ENCODE measurements around the gene DAPL1. TPM values are rescaled to one million over a fixed set of nuclear protein-coding genes. Genes with fewer than 3 reads are reported as not detected.

The DAPL1 gene
- total and polyA plus RNA-seq, 2 donors (not counting 1 experiment from before 2014, with no cell fraction given), result not detected

GRCh38 chr2:158815658-158816057, 20.5 kb downstream of the DAPL1 start:
- TF ChIP-seq EZH2 (IDR thresholded peaks at IDR 0.05; ENCODE audit: low read length, missing control alignments) (no peak), CTCF (conservative IDR thresholded peaks at IDR 0.05 in 1 of 2, IDR thresholded peaks at IDR 0.05 in 1 of 2; ENCODE audit: low read depth in 1 of 2, low read length in 2 of 2) (no peak)
- no peak overlapping the region for H2AFZ ChIP-seq (ENCODE audit: low read length)
- no peak overlapping the region for H3K4me2 ChIP-seq (ENCODE audit: extremely low read depth, insufficient read depth, low read length)
- H3K36me3 ChIP-seq (ENCODE audit: control insufficient read depth, insufficient read depth, low read length), result no peaks in the 10 kb centered on the region
- H3K9me3 ChIP-seq (ENCODE audit: control insufficient read depth, insufficient read depth, low read depth, low read length), result no peaks in the 10 kb centered on the region
- H3K4me3 ChIP-seq (replicated peaks in 1 of 4; ENCODE audit: control extremely low read depth in 1 of 4, insufficient read depth in 1 of 4, low read depth in 3 of 4, low read length in 4 of 4), result no peak overlapping the region
- no peak overlapping the region for H3K9ac ChIP-seq (ENCODE audit: insufficient read depth, low read length)
- H4K20me1 ChIP-seq (ENCODE audit: control insufficient read depth, extremely low read depth, insufficient read depth, low read length), result peaks cover 1% of the 10 kb centered on the region
- no peaks in the 10 kb centered on the region for H3K79me2 ChIP-seq (ENCODE audit: control insufficient read depth, insufficient read depth, low read length)
- H3K27me3 ChIP-seq (ENCODE audit: control insufficient read depth, insufficient read depth, low read length), result peaks cover 2% of the 10 kb centered on the region
- no peaks in the 10 kb centered on the region for H3K4me1 ChIP-seq (ENCODE audit: control insufficient read depth, extremely low read depth, insufficient read depth, low read length)
- no peak overlapping the region for H3K27ac ChIP-seq (ENCODE audit: insufficient read depth, low read length)
- DNase-seq (ENCODE audit: low read depth in 2 of 2), result no peak

GRCh38 chr2:158817588-158817987, 22.5 kb downstream of the DAPL1 start:
- Histone ChIP-seq H3K36me3 (ENCODE audit: control insufficient read depth, insufficient read depth, low read length) (no peaks in the 10 kb centered on the region), H3K27me3 (ENCODE audit: control insufficient read depth, insufficient read depth, low read length) (peaks cover 4% of the 10 kb centered on the region), H3K9me3 (ENCODE audit: control insufficient read depth, insufficient read depth, low read depth, low read length) (no peaks in the 10 kb centered on the region), H3K4me2 (ENCODE audit: extremely low read depth, insufficient read depth, low read length) (no peak overlapping the region), H2AFZ (ENCODE audit: low read length) (no peak overlapping the region), H3K4me1 (ENCODE audit: control insufficient read depth, extremely low read depth, insufficient read depth, low read length) (no peaks in the 10 kb centered on the region), H3K79me2 (ENCODE audit: control insufficient read depth, insufficient read depth, low read length) (no peaks in the 10 kb centered on the region), H3K4me3 (replicated peaks in 1 of 4; ENCODE audit: control extremely low read depth in 1 of 4, insufficient read depth in 1 of 4, low read depth in 3 of 4, low read length in 4 of 4) (no peak overlapping the region), H4K20me1 (ENCODE audit: control insufficient read depth, extremely low read depth, insufficient read depth, low read length) (peaks cover 1% of the 10 kb centered on the region), H3K27ac (ENCODE audit: insufficient read depth, low read length) (no peak overlapping the region), H3K9ac (ENCODE audit: insufficient read depth, low read length) (no peak overlapping the region)
- peak in 1 of 2 donors; percentile 81 for DNase-seq (ENCODE audit: low read depth in 2 of 2)
- TF ChIP-seq EZH2 (IDR thresholded peaks at IDR 0.05; ENCODE audit: low read length, missing control alignments) (no peak), CTCF (conservative IDR thresholded peaks at IDR 0.05 in 1 of 2, IDR thresholded peaks at IDR 0.05 in 1 of 2; ENCODE audit: low read depth in 1 of 2, low read length in 2 of 2) (no peak)

GRCh38 chr2:158818511-158818910, 23.4 kb downstream of the DAPL1 start:
- Histone ChIP-seq H3K4me1 (ENCODE audit: control insufficient read depth, extremely low read depth, insufficient read depth, low read length) (no peaks in the 10 kb centered on the region), H2AFZ (ENCODE audit: low read length) (no peak overlapping the region), H4K20me1 (ENCODE audit: control insufficient read depth, extremely low read depth, insufficient read depth, low read length) (peaks cover 1% of the 10 kb centered on the region), H3K79me2 (ENCODE audit: control insufficient read depth, insufficient read depth, low read length) (no peaks in the 10 kb centered on the region), H3K36me3 (ENCODE audit: control insufficient read depth, insufficient read depth, low read length) (no peaks in the 10 kb centered on the region), H3K9ac (ENCODE audit: insufficient read depth, low read length) (no peak overlapping the region), H3K27ac (ENCODE audit: insufficient read depth, low read length) (no peak overlapping the region), H3K9me3 (ENCODE audit: control insufficient read depth, insufficient read depth, low read depth, low read length) (no peaks in the 10 kb centered on the region), H3K4me2 (ENCODE audit: extremely low read depth, insufficient read depth, low read length) (no peak overlapping the region), H3K27me3 (ENCODE audit: control insufficient read depth, insufficient read depth, low read length) (peaks cover 4% of the 10 kb centered on the region), H3K4me3 (replicated peaks in 1 of 4; ENCODE audit: control extremely low read depth in 1 of 4, insufficient read depth in 1 of 4, low read depth in 3 of 4, low read length in 4 of 4) (no peak overlapping the region)
- TF ChIP-seq CTCF (conservative IDR thresholded peaks at IDR 0.05 in 1 of 2, IDR thresholded peaks at IDR 0.05 in 1 of 2; ENCODE audit: low read depth in 1 of 2, low read length in 2 of 2), result no peak
- DNase-seq (ENCODE audit: low read depth in 2 of 2), result peak in 1 of 2 donors; percentile 63

Measured in fibroblast of lung (primary cell).